ENCODE measurements around the gene EXOC4. TPM values are rescaled to one million over a fixed set of nuclear protein-coding genes. Genes with fewer than 3 reads are reported as not detected.

Gene EXOC4
- total RNA-seq, 1 donor from 2014 or later, result 145 TPM

DNA sequence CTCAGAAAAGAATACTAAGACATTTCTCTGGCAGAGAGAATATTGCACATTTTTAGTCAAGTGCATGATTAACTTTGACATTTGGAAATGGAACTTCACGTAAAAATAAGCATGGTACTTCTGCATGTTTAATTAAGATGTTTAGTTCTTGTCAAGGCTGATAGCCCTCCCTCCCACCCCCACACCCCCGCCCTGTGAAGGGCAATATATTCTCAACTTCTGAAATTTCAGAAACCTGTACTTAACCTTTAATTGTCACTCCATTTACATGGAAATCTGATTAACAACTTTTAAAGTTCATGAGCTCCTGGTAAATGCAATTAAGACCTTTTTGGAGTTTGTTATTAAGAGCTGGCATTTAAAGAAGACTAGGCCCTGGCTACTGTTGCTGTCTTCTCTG lies 205.8 kb downstream of the EXOC4 start:
- Mint-ChIP-seq H3K4me1 (ENCODE audit: low read depth) (peaks cover 4% of the 10 kb centered on the region), H3K36me3 (ENCODE audit: insufficient read depth) (no peaks in the 10 kb centered on the region), H3K27ac (no peak overlapping the region), H3K27me3 (no peaks in the 10 kb centered on the region), H3K4me3 (ENCODE audit: low read depth) (no peak overlapping the region), H3K9me3 (ENCODE audit: low read depth) (no peaks in the 10 kb centered on the region)
- TF ChIP-seq CTCF (IDR thresholded peaks at IDR 0.05; ENCODE audit: unreplicated experiment), result no peak
- no peak for DNase-seq (ENCODE audit: low spot score, unreplicated experiment)

DNA sequence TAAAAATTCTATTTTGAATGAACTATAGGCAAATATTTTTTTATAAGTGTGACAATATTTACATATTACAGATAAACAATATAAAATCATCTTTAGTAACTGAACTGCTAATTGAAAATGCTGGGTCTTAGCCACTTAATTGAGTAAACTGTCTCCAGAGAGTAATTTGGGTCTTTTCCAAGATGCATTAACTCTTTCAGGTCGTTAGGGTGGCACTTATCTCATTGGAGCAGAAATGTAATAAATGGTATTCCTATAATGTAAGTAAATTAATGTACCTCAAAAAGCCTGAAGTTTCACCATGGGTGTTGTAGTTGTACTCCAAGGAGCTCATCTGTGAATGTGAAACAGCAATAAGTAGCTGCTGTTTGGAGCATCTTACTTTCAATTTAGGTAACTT lies 208.5 kb downstream of the EXOC4 start:
- H3K27ac Mint-ChIP-seq, result no peak overlapping the region
- peaks cover 4% of the 10 kb centered on the region for H3K4me1 Mint-ChIP-seq (ENCODE audit: low read depth)
- no peak for TF ChIP-seq CTCF (IDR thresholded peaks at IDR 0.05; ENCODE audit: unreplicated experiment)
- DNase-seq (ENCODE audit: low spot score, unreplicated experiment), result no peak
- no peaks in the 10 kb centered on the region for H3K27me3 Mint-ChIP-seq
- peaks cover 8% of the 10 kb centered on the region for H3K9me3 Mint-ChIP-seq (ENCODE audit: low read depth)
- H3K4me3 Mint-ChIP-seq (ENCODE audit: low read depth), result no peak overlapping the region
- peaks cover 15% of the 10 kb centered on the region for H3K36me3 Mint-ChIP-seq (ENCODE audit: insufficient read depth)

- H3K27me3 Mint-ChIP-seq, result no peaks in the 10 kb centered on the region
- H3K4me1 Mint-ChIP-seq (ENCODE audit: low read depth), result peaks cover 1% of the 10 kb centered on the region
- H3K9me3 Mint-ChIP-seq (ENCODE audit: low read depth), result peaks cover 11% of the 10 kb centered on the region
- no peak for DNase-seq (ENCODE audit: low spot score, unreplicated experiment)
- no peak overlapping the region for H3K27ac Mint-ChIP-seq
- TF ChIP-seq CTCF (IDR thresholded peaks at IDR 0.05; ENCODE audit: unreplicated experiment), result no peak
- H3K4me3 Mint-ChIP-seq (ENCODE audit: low read depth), result no peak overlapping the region
- peaks cover 12% of the 10 kb centered on the region for H3K36me3 Mint-ChIP-seq (ENCODE audit: insufficient read depth)
Observed at GRCh38 chr7:133475655-133476054, 222.8 kb downstream of the EXOC4 start.

DNA sequence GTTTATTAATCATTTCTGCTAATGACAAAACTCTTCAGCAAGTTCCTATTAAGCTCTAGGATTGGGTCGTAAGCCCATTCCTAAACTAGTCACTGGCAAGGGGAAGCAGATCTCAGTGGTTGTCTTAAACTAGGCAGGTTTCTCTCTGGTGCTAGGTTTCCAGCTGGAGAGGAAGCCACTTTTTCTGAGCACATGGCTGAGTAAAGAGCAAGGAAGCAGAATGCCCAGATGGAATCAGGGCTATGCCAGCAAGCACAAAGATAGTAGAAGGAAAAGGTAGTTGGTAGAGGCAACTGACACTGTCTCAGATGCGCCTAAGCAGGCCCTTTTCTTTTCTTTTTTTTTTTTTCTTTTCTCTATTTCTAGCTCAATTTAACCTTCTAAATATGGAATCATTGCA lies 224.9 kb downstream of the EXOC4 start:
- no peak for TF ChIP-seq CTCF (IDR thresholded peaks at IDR 0.05; ENCODE audit: unreplicated experiment)
- Mint-ChIP-seq H3K4me1 (ENCODE audit: low read depth) (peaks cover 1% of the 10 kb centered on the region), H3K9me3 (ENCODE audit: low read depth) (peaks cover 3% of the 10 kb centered on the region), H3K27me3 (no peaks in the 10 kb centered on the region), H3K4me3 (ENCODE audit: low read depth) (no peak overlapping the region), H3K36me3 (ENCODE audit: insufficient read depth) (peaks cover 11% of the 10 kb centered on the region), H3K27ac (no peak overlapping the region)
- no peak for DNase-seq (ENCODE audit: low spot score, unreplicated experiment)

GRCh38 chr7:133478591-133479135 lies 225.8 kb downstream of the EXOC4 start:
- no peak overlapping the region for H3K4me3 Mint-ChIP-seq (ENCODE audit: low read depth)
- DNase-seq (ENCODE audit: low spot score, unreplicated experiment), result no peak
- no peaks in the 10 kb centered on the region for H3K27me3 Mint-ChIP-seq
- TF ChIP-seq CTCF (IDR thresholded peaks at IDR 0.05; ENCODE audit: unreplicated experiment), result no peak
- peaks cover 9% of the 10 kb centered on the region for H3K36me3 Mint-ChIP-seq (ENCODE audit: insufficient read depth)
- H3K27ac Mint-ChIP-seq, result no peak overlapping the region
- peaks cover 1% of the 10 kb centered on the region for H3K4me1 Mint-ChIP-seq (ENCODE audit: low read depth)
- H3K9me3 Mint-ChIP-seq (ENCODE audit: low read depth), result peaks cover 3% of the 10 kb centered on the region

Measured in progenitor cell of endocrine pancreas (in vitro differentiated cells).